Fibroblast of skin of left quadriceps (primary cell): Measurements from ENCODE around the gene TGM2.

ENCODE experiments used
- DNase-seq, 2 experiments: peaks; one replicate each; pipeline ENCODE4 v3.0.0-alpha.2; 2013; ENCODE audit warnings: low read depth in 2 of 2

TGM2 gene

GRCh38 chr20:38161412-38161774 lies 3.7 kb downstream of the TGM2 start:
- DNase-seq, result no peak

GRCh38 chr20:38159957-38160756 lies 4.9 kb downstream of the TGM2 start:
- no peak for DNase-seq

GRCh38 chr20:38159566-38159956 lies 5.5 kb downstream of the TGM2 start:
- DNase-seq, result no peak

- DNase-seq, result no peak
Observed at GRCh38 chr20:38158701-38159351, 6.2 kb downstream of the TGM2 start.

- no peak for DNase-seq
Observed at GRCh38 chr20:38157635-38158495, 7.2 kb downstream of the TGM2 start.

- no peak for DNase-seq
Observed at GRCh38 chr20:38156888-38157634, 8.0 kb downstream of the TGM2 start.

- no peak for DNase-seq
Observed at GRCh38 chr20:38156280-38156679, 8.8 kb downstream of the TGM2 start.

GRCh38 chr20:38155811-38156210 lies 9.3 kb downstream of the TGM2 start:
- DNase-seq, result no peak

GRCh38 chr20:38153401-38153800 lies 11.7 kb downstream of the TGM2 start:
- DNase-seq, result no peak

GRCh38 chr20:38152621-38153221 lies 12.3 kb downstream of the TGM2 start:
- DNase-seq, result no peak

- no peak for DNase-seq
Observed at GRCh38 chr20:38152175-38152620, 12.9 kb downstream of the TGM2 start.

GRCh38 chr20:38151455-38151854 lies 13.6 kb downstream of the TGM2 start:
- no peak for DNase-seq

GRCh38 chr20:38150335-38151170 lies 14.5 kb downstream of the TGM2 start:
- no peak for DNase-seq

- no peak for DNase-seq
Observed at GRCh38 chr20:38148328-38149102, 16.6 kb downstream of the TGM2 start.

GRCh38 chr20:38147751-38148150 lies 17.3 kb downstream of the TGM2 start:
- no peak for DNase-seq

GRCh38 chr20:38147163-38147562 lies 17.9 kb downstream of the TGM2 start:
- DNase-seq, result no peak

- DNase-seq, result no peak
Observed at GRCh38 chr20:38146628-38147027, 18.4 kb downstream of the TGM2 start.

- DNase-seq, result no peak
Observed at GRCh38 chr20:38146156-38146555, 18.9 kb downstream of the TGM2 start.

- DNase-seq, result no peak
Observed at GRCh38 chr20:38145729-38146075, 19.4 kb downstream of the TGM2 start.
